GM19351 (cell line): ENCODE data around the gene GAGE12D.
"Not testable (repeated sequence)": the region's sequence is repeated elsewhere in the genome, so short reads cannot be mapped to it uniquely, and the experiment has no call there.

Source experiments
- ATAC-seq: cut with Tn5 transposase; IDR thresholded peaks from one replicate; pipeline ENCODE4 v1.9.1; 2021; ENCODE audit warnings: mild to moderate bottlenecking, moderate library complexity; ENCODE audit not compliant: unreplicated experiment

The GAGE12D gene, protein sequence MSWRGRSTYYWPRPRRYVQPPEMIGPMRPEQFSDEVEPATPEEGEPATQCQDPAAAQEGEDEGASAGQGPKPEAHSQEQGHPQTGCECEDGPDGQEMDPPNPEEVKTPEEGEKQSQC

GRCh38 chrX:49541433-49541832 is at the start of gene GAGE12D:
TSS of gene GAGE12D (plus strand) at chrX:49541733. CDS start at chrX:49542888, 1,155 bp downstream.
- ATAC-seq = not testable (repeated sequence)

GRCh38 chrX:49531877-49532276 is 9.7 kb upstream of the GAGE12D start, which contains the start of gene GAGE12C:
TSS of gene GAGE12C (plus strand) at chrX:49532177. CDS start at chrX:49533332, 1,155 bp downstream.
- not testable (repeated sequence) for ATAC-seq

GRCh38 chrX:49550989-49551388 is 9.5 kb downstream of the GAGE12D start, which contains the start of gene GAGE12E:
TSS of gene GAGE12E (plus strand) at chrX:49551289. CDS start at chrX:49552444, 1,155 bp downstream.
- not testable (repeated sequence) for ATAC-seq

DNA sequence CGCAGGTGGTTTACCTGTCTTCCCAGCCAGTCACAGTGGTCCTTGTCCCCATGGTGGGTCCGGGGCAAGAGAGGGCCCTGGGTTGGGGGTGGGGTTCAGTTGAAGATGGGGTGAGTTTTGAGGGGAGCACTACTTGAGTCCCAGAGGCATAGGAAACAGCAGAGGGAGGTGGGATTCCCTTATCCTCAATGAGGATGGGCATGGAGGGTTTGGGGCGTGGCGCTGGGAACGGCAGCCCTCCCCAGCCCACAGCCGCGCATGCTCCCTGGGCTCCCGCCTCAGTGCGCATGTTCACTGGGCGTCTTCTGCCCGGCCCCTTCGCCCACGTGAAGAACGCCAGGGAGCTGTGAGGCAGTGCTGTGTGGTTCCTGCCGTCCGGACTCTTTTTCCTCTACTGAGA is 19.0 kb downstream of the GAGE12D start, which contains the start of gene GAGE12F:
Gene GAGE12F, plus strand, starts transcription at position 301 of the 400 bp plus-strand sequence. CDS start 1,155 bp downstream, outside the sequence.
- not testable (repeated sequence) for ATAC-seq

GRCh38 chrX:49568728-49569127 is 27.2 kb downstream of the GAGE12D start:
- ATAC-seq = not testable (repeated sequence)

- not testable (repeated sequence) for ATAC-seq
Observed at GRCh38 chrX:49569152-49569551, 27.6 kb downstream of the GAGE12D start.

DNA sequence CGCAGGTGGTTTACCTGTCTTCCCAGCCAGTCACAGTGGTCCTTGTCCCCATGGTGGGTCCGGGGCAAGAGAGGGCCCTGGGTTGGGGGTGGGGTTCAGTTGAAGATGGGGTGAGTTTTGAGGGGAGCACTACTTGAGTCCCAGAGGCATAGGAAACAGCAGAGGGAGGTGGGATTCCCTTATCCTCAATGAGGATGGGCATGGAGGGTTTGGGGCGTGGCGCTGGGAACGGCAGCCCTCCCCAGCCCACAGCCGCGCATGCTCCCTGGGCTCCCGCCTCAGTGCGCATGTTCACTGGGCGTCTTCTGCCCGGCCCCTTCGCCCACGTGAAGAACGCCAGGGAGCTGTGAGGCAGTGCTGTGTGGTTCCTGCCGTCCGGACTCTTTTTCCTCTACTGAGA is 28.6 kb downstream of the GAGE12D start, which contains the start of gene GAGE12G:
Gene GAGE12G, plus strand, starts transcription at position 301 of the 400 bp plus-strand sequence. CDS start 1,155 bp downstream, outside the sequence.
- not testable (repeated sequence) for ATAC-seq

DNA sequence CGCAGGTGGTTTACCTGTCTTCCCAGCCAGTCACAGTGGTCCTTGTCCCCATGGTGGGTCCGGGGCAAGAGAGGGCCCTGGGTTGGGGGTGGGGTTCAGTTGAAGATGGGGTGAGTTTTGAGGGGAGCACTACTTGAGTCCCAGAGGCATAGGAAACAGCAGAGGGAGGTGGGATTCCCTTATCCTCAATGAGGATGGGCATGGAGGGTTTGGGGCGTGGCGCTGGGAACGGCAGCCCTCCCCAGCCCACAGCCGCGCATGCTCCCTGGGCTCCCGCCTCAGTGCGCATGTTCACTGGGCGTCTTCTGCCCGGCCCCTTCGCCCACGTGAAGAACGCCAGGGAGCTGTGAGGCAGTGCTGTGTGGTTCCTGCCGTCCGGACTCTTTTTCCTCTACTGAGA is 38.1 kb downstream of the GAGE12D start, which contains the start of gene GAGE12H:
Gene GAGE12H, plus strand, starts transcription at position 301 of the 400 bp plus-strand sequence. CDS start 1,155 bp downstream, outside the sequence.
- ATAC-seq = not testable (repeated sequence)

DNA sequence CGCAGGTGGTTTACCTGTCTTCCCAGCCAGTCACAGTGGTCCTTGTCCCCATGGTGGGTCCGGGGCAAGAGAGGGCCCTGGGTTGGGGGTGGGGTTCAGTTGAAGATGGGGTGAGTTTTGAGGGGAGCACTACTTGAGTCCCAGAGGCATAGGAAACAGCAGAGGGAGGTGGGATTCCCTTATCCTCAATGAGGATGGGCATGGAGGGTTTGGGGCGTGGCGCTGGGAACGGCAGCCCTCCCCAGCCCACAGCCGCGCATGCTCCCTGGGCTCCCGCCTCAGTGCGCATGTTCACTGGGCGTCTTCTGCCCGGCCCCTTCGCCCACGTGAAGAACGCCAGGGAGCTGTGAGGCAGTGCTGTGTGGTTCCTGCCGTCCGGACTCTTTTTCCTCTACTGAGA is 47.7 kb downstream of the GAGE12D start, which contains the start of gene GAGE2A:
Gene GAGE2A, plus strand, starts transcription at position 301 of the 400 bp plus-strand sequence. CDS start 1,155 bp downstream, outside the sequence.
- ATAC-seq = not testable (repeated sequence)

- not testable (repeated sequence) for ATAC-seq
Observed at GRCh38 chrX:49589769-49590478, 48.4 kb downstream of the GAGE12D start.

- not testable (repeated sequence) for ATAC-seq
Observed at GRCh38 chrX:49590488-49590887, 49.0 kb downstream of the GAGE12D start.
